ENCODE data around the gene THAP7.

DNA sequence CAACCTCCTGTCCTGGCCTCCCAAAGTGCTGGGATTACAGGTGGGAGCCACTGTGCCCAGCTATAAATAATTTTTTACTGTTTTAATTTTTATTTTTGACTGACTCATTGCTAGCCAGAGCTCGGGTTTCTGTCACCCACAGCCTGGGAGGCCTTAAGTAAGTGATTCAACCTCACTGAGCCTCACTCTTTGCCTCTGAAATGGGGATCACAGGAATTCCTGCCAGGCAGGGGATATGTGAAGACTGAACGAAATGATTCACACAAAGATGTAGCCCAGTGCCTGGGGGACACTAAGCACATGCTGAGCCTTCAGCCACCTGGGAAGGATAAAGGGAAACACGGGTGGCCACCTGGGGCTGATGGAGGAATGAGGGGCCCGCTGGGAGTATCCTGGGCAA, 40.0 kb upstream of the THAP7 start:
- TF ChIP-seq, protein P1, sequence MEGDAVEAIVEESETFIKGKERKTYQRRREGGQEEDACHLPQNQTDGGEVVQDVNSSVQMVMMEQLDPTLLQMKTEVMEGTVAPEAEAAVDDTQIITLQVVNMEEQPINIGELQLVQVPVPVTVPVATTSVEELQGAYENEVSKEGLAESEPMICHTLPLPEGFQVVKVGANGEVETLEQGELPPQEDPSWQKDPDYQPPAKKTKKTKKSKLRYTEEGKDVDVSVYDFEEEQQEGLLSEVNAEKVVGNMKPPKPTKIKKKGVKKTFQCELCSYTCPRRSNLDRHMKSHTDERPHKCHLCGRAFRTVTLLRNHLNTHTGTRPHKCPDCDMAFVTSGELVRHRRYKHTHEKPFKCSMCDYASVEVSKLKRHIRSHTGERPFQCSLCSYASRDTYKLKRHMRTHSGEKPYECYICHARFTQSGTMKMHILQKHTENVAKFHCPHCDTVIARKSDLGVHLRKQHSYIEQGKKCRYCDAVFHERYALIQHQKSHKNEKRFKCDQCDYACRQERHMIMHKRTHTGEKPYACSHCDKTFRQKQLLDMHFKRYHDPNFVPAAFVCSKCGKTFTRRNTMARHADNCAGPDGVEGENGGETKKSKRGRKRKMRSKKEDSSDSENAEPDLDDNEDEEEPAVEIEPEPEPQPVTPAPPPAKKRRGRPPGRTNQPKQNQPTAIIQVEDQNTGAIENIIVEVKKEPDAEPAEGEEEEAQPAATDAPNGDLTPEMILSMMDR (IDR thresholded peaks at IDR 0.05; ENCODE audit: borderline replicate concordance, extremely low read depth, low read length, poor library complexity, severe bottlenecking) = no peak
- no peak for TF ChIP-seq EZH2 (IDR thresholded peaks at IDR 0.05; ENCODE audit: borderline replicate concordance, low read depth, low read length, severe bottlenecking)

All from DND-41 (cell line).